ENCODE data around the gene PRKCQ.

- TF ChIP-seq CTCF (IDR thresholded peaks at IDR 0.05) (no peak), EP300 (IDR thresholded peaks at IDR 0.05) (no peak), POLR2A (IDR thresholded peaks at IDR 0.05) (no peak)
These were observed 179.7 kb downstream of the PRKCQ start for GRCh38 chr10:6400331-6400730.

Data from tibial nerve (tissue), 4 donors.